ENCODE measurements around the gene BMP5.

BMP5 gene

GRCh38 chr6:55874316-55874715 is 1.1 kb downstream of the BMP5 start:
- H3K4me3 ChIP-seq (replicated peaks; ENCODE audit: low read depth, low read length), result no peak overlapping the region
- no peak for DNase-seq (ENCODE audit: extremely low read depth, low read depth)
- TF ChIP-seq, protein P1, sequence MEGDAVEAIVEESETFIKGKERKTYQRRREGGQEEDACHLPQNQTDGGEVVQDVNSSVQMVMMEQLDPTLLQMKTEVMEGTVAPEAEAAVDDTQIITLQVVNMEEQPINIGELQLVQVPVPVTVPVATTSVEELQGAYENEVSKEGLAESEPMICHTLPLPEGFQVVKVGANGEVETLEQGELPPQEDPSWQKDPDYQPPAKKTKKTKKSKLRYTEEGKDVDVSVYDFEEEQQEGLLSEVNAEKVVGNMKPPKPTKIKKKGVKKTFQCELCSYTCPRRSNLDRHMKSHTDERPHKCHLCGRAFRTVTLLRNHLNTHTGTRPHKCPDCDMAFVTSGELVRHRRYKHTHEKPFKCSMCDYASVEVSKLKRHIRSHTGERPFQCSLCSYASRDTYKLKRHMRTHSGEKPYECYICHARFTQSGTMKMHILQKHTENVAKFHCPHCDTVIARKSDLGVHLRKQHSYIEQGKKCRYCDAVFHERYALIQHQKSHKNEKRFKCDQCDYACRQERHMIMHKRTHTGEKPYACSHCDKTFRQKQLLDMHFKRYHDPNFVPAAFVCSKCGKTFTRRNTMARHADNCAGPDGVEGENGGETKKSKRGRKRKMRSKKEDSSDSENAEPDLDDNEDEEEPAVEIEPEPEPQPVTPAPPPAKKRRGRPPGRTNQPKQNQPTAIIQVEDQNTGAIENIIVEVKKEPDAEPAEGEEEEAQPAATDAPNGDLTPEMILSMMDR (IDR thresholded peaks at IDR 0.05; ENCODE audit: low read depth, low read length, missing control alignments), result no peak

DNA sequence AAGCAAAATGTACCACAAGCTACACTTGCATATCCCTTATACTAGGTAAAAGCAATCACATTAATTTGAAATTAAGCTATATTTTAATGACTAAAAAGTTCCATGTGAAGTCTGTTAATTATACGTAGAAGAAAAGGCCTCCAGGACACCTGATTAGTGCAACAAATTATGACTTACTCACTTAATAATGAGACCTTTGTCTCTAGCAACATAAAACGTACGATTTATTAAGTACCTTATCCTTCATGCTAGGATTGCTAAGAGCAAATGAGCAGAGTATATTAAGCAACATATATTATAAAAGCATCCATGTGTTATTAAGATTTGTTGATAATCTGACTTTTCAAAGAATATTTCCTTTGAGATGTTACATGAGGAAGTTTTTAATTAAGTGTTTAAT is 2.5 kb downstream of the BMP5 start:
- DNase-seq (ENCODE audit: extremely low read depth, low read depth), result no peak
- no peak overlapping the region for H3K4me3 ChIP-seq (replicated peaks; ENCODE audit: low read depth, low read length)
- TF ChIP-seq, protein P1 (IDR thresholded peaks at IDR 0.05; ENCODE audit: low read depth, low read length, missing control alignments), result no peak

- no peak for DNase-seq (ENCODE audit: extremely low read depth, low read depth)
- TF ChIP-seq, protein P1 (IDR thresholded peaks at IDR 0.05; ENCODE audit: low read depth, low read length, missing control alignments), result no peak
- H3K4me3 ChIP-seq (replicated peaks; ENCODE audit: low read depth, low read length), result no peak overlapping the region
These were observed 5.1 kb downstream of the BMP5 start for GRCh38 chr6:55870181-55870813.

DNA sequence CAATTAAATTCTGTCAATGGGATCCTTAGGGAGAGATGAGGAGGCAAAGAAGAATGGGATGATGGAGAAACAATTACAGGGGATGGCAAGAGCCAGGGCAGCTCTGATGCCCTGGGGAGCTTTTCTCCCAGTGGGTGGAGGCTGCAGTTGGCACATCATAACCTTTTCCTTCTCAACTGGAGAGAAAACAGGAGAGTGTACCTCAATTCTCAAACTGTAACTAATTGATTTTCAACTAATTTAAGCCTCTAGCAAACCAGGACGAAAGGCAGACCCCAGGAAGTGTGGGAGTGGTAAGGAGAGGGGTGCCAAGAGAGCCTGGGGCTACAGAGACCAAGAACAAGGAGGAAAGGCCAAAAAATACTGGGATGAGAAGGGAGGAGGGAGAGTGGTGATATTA is 5.7 kb downstream of the BMP5 start:
- DNase-seq (ENCODE audit: extremely low read depth, low read depth), result no peak
- TF ChIP-seq, protein P1 (IDR thresholded peaks at IDR 0.05; ENCODE audit: low read depth, low read length, missing control alignments), result no peak
- no peak overlapping the region for H3K4me3 ChIP-seq (replicated peaks; ENCODE audit: low read depth, low read length)

DNA sequence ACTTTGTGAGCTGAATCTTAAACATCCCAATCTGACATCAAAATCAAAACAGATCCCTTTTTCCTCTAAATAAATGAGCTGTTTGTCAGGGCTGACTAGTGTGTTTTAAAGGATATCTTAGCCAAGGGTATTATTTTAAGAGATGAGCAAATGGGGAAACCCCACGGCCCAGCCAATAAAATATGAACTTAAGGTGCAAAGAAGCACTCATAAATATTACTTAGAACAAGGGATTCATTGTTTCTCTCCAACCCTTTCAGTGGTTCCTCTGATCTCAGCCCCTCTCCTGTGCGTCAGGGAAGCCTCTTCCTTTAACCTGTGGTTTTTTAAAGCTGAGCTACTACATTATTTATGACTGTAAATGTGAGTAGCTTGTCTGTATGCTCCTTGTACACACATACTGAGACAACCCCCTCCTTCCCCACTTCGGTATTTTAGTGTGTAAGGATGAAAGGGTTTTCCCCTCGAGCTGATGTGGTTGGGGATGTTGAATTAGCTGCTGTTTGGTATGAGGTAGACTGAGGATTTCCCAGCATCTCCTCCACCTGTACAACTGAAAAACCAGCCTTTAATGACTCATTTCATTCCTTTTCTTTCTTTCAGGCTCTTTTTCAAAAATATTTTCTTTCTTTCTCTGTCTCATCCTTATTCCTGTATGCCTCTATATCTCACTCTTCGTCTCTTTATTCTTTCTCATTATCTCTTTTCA is 6.5 kb downstream of the BMP5 start:
- TF ChIP-seq, protein P1 (IDR thresholded peaks at IDR 0.05; ENCODE audit: low read depth, low read length, missing control alignments), result no peak
- no peak for DNase-seq (ENCODE audit: extremely low read depth, low read depth)
- H3K4me3 ChIP-seq (replicated peaks; ENCODE audit: low read depth, low read length), result no peak overlapping the region

- TF ChIP-seq, protein P1 (IDR thresholded peaks at IDR 0.05; ENCODE audit: low read depth, low read length, missing control alignments), result no peak
- no peak for DNase-seq (ENCODE audit: extremely low read depth, low read depth)
- no peak overlapping the region for H3K4me3 ChIP-seq (replicated peaks; ENCODE audit: low read depth, low read length)
These were observed 7.2 kb downstream of the BMP5 start for GRCh38 chr6:55868176-55868575.
